GM06990 (cell line): ENCODE data around the gene ZNF41.

Source experiments
- DNase-seq: peaks from one replicate; pipeline ENCODE4 v3.0.0-alpha.2; 2011; ENCODE audit not compliant: insufficient read length; ENCODE audit errors: extremely low read depth
- H3K27me3 ChIP-seq: replicated peaks from 2 replicates; pipeline ENCODE4 v1.6.0; 2011; ENCODE audit warnings: low read length; ENCODE audit not compliant: control insufficient read depth, insufficient read depth
- H3K36me3 ChIP-seq: 2 replicates; pipeline ENCODE4 v1.5.1; 2011; ENCODE audit warnings: low read length; ENCODE audit not compliant: control insufficient read depth, insufficient read depth
- H3K4me3 ChIP-seq: replicated peaks from 2 replicates; pipeline ENCODE4 v1.5.1; 2011; ENCODE audit warnings: low read depth, mild to moderate bottlenecking, control low read depth, low read length
- CTCF ChIP-seq: IDR thresholded peaks from 2 replicates; pipeline ENCODE4 v1.5.1; 2011; ENCODE audit warnings: low read length, control low read depth, mild to moderate bottlenecking, inconsistent platforms; ENCODE audit not compliant: insufficient read depth, poor library complexity, severe bottlenecking

ZNF41 gene

GRCh38 chrX:47482512-47483305, at the start of gene ZNF41:
ZNF41 (minus strand) TSS chrX:47483222; CDS start chrX:47467481, 15,741 bp downstream.
- Histone ChIP-seq H3K4me3 (peak within 1 kb of the TSS; percentile 75), H3K36me3 (no peaks in the 10 kb centered on the region), H3K27me3 (no peaks in the 10 kb centered on the region)
- no peak for TF ChIP-seq CTCF
- DNase-seq, result peak; percentile 93

- Histone ChIP-seq H3K4me3 (no peak overlapping the region), H3K27me3 (no peaks in the 10 kb centered on the region), H3K36me3 (no peaks in the 10 kb centered on the region)
- peak; percentile 41 for DNase-seq
- TF ChIP-seq CTCF, result no peak
Observed at GRCh38 chrX:47530049-47530448, 47.0 kb upstream of the ZNF41 start.

GRCh38 chrX:47529548-47529947, 46.5 kb upstream of the ZNF41 start:
- DNase-seq, result no peak
- Histone ChIP-seq H3K36me3 (no peaks in the 10 kb centered on the region), H3K4me3 (no peak overlapping the region), H3K27me3 (no peaks in the 10 kb centered on the region)
- no peak for TF ChIP-seq CTCF

GRCh38 chrX:47523713-47524166, 40.7 kb upstream of the ZNF41 start:
- H3K27me3 ChIP-seq, result no peaks in the 10 kb centered on the region
- no peak for TF ChIP-seq CTCF
- no peaks in the 10 kb centered on the region for H3K36me3 ChIP-seq
- H3K4me3 ChIP-seq, result peak overlapping the region; percentile 62
- no peak for DNase-seq

GRCh38 chrX:47523297-47523696, 40.3 kb upstream of the ZNF41 start:
- Histone ChIP-seq H3K36me3 (no peaks in the 10 kb centered on the region), H3K27me3 (no peaks in the 10 kb centered on the region), H3K4me3 (peak overlapping the region; percentile 62)
- peak; percentile 85 for DNase-seq
- peak; percentile 64 for TF ChIP-seq CTCF

GRCh38 chrX:47518144-47518543, 35.1 kb upstream of the ZNF41 start:
- Histone ChIP-seq H3K4me3 (no peak overlapping the region), H3K27me3 (no peaks in the 10 kb centered on the region), H3K36me3 (no peaks in the 10 kb centered on the region)
- no peak for TF ChIP-seq CTCF
- no peak for DNase-seq
